ENCODE measurements around the gene VWA3B.

The VWA3B gene

GRCh38 chr2:98295721-98296414 is 208.9 kb downstream of the VWA3B start:
- H3K9ac ChIP-seq (ENCODE audit: low read length), result no peak overlapping the region
- H3K4me2 ChIP-seq (ENCODE audit: low read depth, low read length, poor library complexity, severe bottlenecking), result no peak overlapping the region
- H3F3A ChIP-seq (ENCODE audit: insufficient read depth), result no peaks in the 10 kb centered on the region
- no peak overlapping the region for H2AFZ ChIP-seq (ENCODE audit: low read depth, low read length, severe bottlenecking)
- no peak for TF ChIP-seq EZH2phosphoT487 (conservative IDR thresholded peaks at IDR 0.05; ENCODE audit: low read length)
- TF ChIP-seq CTCF (IDR thresholded peaks at IDR 0.05; ENCODE audit: insufficient read depth, low read length, poor library complexity, severe bottlenecking), result no peak
- H3K79me2 ChIP-seq (ENCODE audit: insufficient read depth, low read length), result no peaks in the 10 kb centered on the region
- H3K36me3 ChIP-seq (ENCODE audit: low read length), result no peaks in the 10 kb centered on the region
- H3K27me3 ChIP-seq (ENCODE audit: low read length), result no peaks in the 10 kb centered on the region
- no peak overlapping the region for H3K27ac ChIP-seq (ENCODE audit: low read depth, low read length)
- H3K4me3 ChIP-seq (ENCODE audit: insufficient read depth, low read length, poor library complexity, severe bottlenecking), result no peak overlapping the region
- no peaks in the 10 kb centered on the region for H4K20me1 ChIP-seq (ENCODE audit: low read depth, low read length)
- no peaks in the 10 kb centered on the region for H3K9me3 ChIP-seq (ENCODE audit: insufficient read depth, low read length)
- H3K9me2 ChIP-seq (replicated peaks; ENCODE audit: insufficient read depth, low read length), result no peaks in the 10 kb centered on the region

- no peak overlapping the region for H2AFZ ChIP-seq (ENCODE audit: low read depth, low read length, severe bottlenecking)
- TF ChIP-seq CTCF (IDR thresholded peaks at IDR 0.05; ENCODE audit: insufficient read depth, low read length, poor library complexity, severe bottlenecking) (no peak), EZH2phosphoT487 (conservative IDR thresholded peaks at IDR 0.05; ENCODE audit: low read length) (no peak)
- H4K20me1 ChIP-seq (ENCODE audit: low read depth, low read length), result no peaks in the 10 kb centered on the region
- H3F3A ChIP-seq (ENCODE audit: insufficient read depth), result no peaks in the 10 kb centered on the region
- no peak overlapping the region for H3K9ac ChIP-seq (ENCODE audit: low read length)
- no peak overlapping the region for H3K4me3 ChIP-seq (ENCODE audit: insufficient read depth, low read length, poor library complexity, severe bottlenecking)
- H3K79me2 ChIP-seq (ENCODE audit: insufficient read depth, low read length), result no peaks in the 10 kb centered on the region
- H3K9me2 ChIP-seq (replicated peaks; ENCODE audit: insufficient read depth, low read length), result no peaks in the 10 kb centered on the region
- H3K36me3 ChIP-seq (ENCODE audit: low read length), result no peaks in the 10 kb centered on the region
- H3K4me2 ChIP-seq (ENCODE audit: low read depth, low read length, poor library complexity, severe bottlenecking), result no peak overlapping the region
- H3K27ac ChIP-seq (ENCODE audit: low read depth, low read length), result no peak overlapping the region
- no peaks in the 10 kb centered on the region for H3K9me3 ChIP-seq (ENCODE audit: insufficient read depth, low read length)
- no peaks in the 10 kb centered on the region for H3K27me3 ChIP-seq (ENCODE audit: low read length)
These were observed 209.5 kb downstream of the VWA3B start for GRCh38 chr2:98296440-98296839.

DNA sequence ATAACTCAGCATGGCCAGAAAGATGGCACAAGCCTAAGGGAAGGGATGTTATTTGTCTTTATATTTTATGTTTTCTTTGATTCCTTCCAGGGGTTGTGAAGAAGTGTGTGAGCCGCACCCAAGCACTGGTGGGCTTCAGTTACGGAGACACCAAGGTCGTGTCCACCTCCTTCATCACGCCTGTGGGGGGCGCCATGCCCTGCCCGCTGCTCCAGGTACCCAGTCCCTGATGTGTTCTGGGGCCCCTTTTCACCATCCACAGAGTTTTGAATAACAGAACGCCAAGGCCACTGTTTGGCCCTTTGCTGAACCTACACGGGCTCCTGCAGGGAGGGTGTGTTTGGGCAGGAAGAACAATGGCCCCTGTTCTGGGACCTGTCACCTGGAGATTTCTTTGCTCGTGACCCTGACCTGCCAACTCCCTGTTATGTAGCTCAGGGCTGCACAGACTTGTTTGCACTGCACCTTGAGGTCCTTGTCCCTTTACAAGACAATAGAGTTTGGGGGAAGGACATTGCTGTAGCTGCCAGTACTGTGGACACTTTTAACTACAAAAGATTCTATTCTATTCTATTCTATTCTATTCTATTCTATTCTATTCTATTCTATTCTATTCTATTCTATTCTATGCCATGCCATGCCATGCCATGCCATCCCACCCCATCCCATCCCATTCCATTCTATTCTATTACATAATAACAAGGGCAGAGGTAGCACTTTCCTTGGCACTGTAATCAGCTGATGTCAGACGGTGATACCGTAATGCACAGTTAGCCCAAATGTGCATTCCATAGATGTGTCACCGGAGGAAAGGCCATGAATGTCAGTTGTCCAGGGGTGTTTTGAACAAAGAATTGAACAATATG is 211.1 kb downstream of the VWA3B start:
- TF ChIP-seq EZH2phosphoT487 (conservative IDR thresholded peaks at IDR 0.05; ENCODE audit: low read length) (no peak), CTCF (IDR thresholded peaks at IDR 0.05; ENCODE audit: insufficient read depth, low read length, poor library complexity, severe bottlenecking) (no peak)
- H3K27me3 ChIP-seq (ENCODE audit: low read length), result no peaks in the 10 kb centered on the region
- no peak overlapping the region for H3K27ac ChIP-seq (ENCODE audit: low read depth, low read length)

More for the DNA sequence above, 211.1 kb downstream of the VWA3B start:
- Histone ChIP-seq H3K4me3 (ENCODE audit: insufficient read depth, low read length, poor library complexity, severe bottlenecking) (no peak overlapping the region), H3K4me2 (ENCODE audit: low read depth, low read length, poor library complexity, severe bottlenecking) (no peak overlapping the region), H2AFZ (ENCODE audit: low read depth, low read length, severe bottlenecking) (no peak overlapping the region), H3F3A (ENCODE audit: insufficient read depth) (no peaks in the 10 kb centered on the region), H4K20me1 (ENCODE audit: low read depth, low read length) (no peaks in the 10 kb centered on the region), H3K9me3 (ENCODE audit: insufficient read depth, low read length) (no peaks in the 10 kb centered on the region), H3K9me2 (replicated peaks; ENCODE audit: insufficient read depth, low read length) (no peaks in the 10 kb centered on the region), H3K36me3 (ENCODE audit: low read length) (no peaks in the 10 kb centered on the region), H3K9ac (ENCODE audit: low read length) (no peak overlapping the region), H3K79me2 (ENCODE audit: insufficient read depth, low read length) (no peaks in the 10 kb centered on the region)
